ENCODE measurements around the gene NOTUM.
A peak's percentile ranks its signal among the peaks of the same experiment; 100 is the strongest.

NOTUM gene

DNA sequence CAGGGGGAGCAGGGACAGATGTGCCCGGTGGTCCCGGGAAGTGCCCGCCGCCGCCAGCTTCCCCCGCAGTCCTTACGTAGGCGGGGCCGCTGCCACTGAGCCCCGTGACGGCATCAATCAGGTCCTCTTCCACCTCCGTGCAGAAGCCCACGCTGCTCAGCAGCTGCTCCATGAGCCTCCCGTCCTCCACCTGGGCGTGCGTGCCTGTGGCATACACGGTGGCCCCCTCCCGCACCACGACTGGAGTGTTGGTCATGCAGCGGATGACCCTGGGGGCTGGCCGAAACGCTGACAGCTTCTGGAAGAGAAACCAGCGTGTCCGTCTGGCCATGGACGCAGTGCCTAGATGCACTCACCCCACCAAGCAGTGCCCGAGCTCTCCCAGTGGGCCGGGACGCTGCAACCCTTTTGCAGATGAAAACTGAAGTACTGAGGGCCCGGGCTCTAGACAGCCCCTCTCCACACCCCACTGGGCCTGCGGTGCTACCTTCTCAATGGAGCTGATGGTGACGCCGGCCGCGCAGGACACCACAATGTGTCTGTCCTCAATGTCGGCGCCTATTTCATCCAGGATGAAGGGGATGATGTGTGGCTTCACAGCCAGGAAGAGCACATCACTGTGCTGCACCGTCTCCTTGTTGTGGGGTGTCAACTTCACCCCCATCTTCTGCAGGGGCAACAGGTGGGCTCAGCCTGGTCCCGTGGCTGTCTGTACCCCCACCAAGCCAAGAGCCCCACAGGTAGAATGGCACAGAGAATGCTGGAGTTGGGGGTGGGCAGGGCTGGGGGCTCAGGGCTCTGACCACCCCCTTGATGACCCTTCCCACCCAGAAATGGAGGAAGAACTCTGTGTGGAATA is 25.9 kb downstream of the NOTUM start:
- no peak for DNase-seq

DNA sequence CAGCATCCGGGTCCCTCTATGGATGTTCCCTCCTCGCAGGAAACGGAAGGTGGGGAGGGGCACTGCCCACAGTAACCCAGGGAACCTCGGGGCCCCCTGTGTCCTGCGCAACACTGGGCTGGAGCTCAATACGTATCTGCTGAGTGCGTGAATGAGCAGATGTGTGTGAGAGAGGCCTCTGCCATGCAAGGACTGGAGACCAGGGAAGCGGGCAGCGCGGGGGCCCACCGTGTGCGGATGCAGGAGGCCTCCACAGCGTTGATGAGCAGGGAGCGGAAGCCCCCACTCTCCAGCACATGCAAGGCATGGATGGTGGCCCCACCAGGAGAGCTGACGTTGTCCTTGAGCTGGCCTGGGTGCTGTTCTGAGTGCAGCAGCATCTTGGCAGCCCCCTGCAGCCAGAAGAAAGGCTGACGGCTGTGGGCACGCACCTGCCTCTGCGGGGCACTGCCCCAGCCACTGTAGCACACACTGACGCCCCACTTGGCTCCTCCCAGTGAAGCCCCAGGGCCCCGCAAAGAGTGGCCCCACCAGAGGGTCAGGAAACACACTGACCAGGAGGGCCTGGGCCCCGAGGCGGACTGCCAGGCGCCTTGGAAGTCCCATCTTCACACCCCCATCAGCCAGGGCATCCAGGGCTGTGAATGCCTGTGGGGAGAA is 26.8 kb downstream of the NOTUM start:
- no peak for DNase-seq

DNA sequence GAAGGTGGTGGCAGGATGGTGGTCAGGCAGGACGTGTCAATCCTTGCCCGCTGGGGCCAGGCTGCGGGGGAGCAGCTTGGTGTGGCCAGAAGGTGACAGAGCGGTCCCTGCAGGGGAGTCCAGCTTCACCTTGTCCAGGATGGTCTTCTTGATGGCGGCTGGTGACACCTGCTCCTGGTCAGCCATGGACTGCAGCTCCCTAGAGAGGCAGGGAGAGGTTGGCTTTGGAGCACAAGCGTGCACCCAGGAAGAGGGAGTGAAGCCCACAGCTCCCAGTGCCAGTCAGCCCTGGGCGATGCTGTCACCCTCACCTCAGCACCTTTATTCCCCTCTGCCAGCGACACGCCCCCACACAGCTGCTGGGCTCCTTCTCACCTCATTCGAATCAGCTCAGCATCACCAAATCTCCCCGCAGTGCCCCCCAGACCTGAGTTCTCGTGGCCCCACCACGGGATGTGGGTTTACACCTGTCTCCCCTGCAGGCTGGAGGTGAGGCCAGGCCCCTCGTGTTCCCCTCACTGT is 27.7 kb downstream of the NOTUM start:
- no peak for DNase-seq

DNA sequence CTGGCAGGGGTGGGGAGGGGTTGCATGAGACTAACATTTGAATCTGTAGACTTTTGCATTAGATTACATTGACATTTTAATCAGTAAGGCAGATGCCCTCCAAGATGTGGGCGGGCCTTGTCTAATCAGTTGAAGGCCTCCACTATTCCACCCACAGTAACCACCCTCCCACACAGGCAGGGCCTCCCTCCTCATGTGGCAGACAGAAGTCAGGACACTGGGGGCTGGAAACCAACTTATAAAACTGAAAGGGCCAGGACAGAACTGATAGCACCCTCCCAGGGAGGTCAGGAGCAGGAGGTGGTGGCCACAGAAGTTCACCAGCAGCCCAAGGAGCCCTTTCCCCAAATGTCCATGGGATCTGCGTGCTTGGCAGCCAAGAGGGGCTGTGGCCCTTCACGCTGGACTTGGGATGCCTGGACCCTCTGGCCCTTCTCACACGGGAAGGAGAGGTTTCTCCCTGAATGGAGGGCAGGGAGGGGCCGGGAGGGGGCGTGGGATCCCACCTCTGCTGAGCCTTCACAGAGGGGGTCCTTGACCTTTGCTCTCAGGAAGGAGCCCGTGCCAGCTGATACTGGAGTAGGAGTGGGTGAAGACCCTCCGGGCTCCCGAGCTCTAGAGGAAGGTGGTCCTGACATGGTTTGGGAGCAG is 28.5 kb downstream of the NOTUM start:
- DNase-seq: no peak

DNA sequence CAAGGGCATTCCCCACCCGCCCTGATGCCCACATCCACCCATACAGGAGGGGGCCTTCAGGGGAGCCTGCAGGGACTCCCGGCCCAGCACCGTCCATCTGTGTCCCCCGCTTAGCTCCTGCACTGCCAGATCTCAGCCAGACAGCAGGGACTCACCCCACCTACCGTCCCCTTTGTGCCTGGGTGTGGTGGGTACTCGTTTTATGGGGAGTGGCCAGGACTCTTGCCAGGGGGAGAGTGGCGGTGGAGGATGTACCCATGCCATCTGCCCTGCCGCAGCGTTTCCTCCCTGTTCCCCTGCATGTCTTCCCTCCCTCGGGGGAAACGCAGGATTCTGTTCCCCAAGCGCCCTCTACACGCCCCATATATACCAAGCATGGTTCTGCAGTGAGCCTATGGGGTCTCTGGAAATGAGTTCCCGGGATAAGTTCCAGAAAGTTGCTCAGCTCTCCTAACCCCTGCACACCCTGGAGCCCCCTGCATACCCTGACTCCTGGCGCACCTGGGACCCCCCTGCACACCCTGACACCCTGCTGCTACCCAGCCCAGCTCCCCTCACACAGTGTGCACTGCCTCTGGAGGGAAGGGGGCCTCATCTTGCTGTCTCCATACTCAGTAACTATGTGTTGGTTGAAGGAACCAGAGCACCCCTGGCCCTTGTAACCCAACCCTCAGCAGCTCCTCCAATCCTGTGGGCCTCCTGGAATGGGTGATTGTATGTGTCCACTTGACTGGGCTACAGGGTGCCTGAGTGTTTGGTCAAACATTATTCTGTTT is 29.2 kb downstream of the NOTUM start:
- DNase-seq: no peak

DNA sequence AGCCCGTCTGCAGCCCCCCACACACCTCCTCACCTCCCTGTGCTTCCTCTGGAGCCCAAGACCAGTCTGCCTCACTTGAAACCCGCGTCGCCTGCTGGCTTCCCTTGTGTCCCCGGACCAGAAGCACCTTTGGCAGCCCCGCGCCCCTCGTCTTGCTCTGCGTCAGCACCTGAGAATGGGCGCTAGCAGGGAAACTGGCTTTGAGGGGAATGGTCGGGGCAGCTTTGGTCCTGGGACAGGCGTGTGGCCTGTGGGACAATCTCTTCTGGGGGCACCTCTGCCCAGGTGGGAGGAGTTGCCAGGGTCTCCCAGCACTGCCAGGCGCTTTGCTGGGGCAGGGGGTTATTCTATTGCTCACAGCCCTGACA is 29.8 kb downstream of the NOTUM start:
- no peak for DNase-seq

DNA sequence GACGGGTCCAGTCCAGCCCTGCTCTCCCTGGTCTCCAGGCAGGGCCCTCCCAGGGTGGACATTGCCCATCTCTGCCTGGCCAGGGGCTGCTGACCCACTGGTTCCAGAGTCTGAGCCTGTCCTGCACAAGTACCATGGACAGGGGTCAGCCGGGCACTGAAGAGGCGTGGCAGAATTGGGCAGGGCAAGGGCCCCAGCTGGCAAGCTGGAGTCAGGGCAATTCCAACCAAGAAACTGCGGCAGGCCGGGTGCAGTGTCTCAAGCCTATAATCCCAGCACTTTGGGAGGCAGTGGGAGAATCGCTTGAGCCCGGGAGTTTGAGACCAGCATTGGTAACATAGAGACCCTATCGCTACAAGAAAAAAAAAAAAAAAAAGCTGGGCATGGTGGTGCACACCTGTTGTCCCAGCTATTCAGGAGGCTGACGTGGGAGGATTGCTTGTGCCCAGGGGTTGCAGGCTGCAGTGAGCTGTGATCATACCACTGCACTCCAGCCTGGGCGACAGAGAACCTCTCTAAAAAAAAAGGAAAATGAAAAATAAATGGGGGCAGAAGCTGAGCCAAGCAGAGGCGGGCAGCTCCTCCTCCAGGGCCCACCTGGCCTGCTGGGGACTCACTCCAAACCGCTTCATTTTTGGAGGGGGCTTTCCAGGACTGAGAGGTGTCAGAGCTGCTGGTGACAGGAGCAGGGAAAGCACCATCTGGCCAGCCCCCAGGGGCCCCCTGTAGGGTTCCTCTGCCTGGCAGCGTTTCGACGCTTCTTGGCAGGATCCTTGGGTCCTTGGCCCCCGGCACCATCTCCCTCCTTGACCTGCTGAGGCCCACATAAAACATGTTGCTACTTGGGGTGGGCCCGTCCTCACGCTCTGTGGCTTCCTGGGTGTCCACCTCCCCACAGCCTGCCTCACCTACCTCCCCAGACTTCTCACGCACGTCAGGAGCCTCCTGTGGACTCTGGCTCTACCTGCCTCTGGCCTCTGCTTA is 30.6 kb downstream of the NOTUM start:
- no peak for DNase-seq

DNA sequence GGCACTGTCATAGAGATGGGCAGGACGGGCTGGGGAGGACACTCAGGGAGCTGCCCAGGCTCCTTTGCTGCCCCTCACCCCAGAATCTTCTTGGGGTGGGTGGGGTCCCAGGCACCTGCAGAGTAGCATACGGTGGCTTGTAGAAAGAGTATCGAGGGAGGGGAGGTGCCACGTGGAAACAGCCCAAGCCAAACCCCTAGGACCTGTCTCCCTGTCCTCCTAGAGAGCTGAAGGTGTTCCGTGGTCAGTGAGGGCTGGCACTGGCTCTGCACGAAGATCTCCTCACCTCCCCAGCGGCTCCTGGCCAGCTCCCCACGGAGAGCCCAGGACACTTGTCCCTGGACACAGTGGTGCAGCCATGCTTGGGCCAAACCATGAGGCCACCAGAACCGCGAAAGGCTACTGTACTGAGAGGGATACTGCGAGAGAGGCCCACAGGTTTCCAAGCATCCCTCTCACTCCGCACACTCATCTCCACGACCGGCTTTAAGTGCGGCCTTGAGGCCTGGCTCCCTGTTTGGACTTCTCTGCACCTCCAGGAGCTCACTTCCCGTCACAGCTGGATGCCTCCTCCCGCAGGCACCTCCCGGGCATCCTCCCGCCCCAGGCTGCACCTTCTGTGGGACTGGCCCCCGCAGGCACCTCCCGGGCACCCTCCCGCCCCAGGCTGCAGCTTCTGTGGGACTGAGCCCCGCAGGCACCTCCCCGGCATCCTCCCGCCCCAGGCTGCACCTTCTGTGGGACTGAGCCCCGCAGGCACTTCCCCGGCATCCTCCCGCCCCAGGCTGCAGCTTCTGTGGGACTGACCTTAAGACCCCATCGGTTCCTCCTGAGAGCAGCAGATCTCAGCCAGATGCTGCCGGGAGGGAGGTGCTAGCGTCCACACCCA is 31.5 kb downstream of the NOTUM start:
- no peak for DNase-seq

DNA sequence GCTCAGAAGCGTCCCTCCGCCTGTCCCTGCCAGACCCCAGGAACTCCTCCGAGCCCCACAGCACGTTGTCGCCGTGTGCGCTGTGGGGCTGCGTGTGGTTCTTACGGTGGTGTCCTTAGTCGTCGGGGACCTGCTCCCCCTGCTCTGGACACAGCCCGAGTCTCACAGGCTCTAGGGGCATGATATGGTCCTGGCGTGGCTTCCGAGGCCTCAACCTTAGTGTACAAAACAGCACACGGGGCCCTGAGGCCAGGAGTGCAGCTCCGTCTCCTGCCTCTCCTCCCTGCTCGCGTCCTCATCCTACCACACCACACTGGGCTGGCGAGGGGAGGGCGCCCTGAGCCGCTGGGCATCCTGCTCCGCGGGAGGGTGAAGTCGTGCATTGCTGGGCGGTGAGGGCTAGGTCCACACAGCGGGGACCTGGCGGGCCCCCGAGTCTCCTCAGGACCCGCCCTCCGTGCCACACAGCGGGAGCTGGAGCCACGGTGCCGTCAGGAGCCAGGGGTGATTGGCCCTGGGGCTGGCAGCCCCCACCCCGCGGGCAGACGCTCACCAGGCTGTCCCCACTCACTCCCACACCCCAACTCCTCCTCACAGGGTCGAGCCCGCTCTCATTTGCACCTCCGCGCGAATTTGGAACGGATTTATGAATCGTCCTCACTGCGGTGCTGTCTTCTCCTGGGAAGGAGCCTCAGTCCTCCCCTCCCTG is 32.3 kb downstream of the NOTUM start:
- no peak for DNase-seq

DNA sequence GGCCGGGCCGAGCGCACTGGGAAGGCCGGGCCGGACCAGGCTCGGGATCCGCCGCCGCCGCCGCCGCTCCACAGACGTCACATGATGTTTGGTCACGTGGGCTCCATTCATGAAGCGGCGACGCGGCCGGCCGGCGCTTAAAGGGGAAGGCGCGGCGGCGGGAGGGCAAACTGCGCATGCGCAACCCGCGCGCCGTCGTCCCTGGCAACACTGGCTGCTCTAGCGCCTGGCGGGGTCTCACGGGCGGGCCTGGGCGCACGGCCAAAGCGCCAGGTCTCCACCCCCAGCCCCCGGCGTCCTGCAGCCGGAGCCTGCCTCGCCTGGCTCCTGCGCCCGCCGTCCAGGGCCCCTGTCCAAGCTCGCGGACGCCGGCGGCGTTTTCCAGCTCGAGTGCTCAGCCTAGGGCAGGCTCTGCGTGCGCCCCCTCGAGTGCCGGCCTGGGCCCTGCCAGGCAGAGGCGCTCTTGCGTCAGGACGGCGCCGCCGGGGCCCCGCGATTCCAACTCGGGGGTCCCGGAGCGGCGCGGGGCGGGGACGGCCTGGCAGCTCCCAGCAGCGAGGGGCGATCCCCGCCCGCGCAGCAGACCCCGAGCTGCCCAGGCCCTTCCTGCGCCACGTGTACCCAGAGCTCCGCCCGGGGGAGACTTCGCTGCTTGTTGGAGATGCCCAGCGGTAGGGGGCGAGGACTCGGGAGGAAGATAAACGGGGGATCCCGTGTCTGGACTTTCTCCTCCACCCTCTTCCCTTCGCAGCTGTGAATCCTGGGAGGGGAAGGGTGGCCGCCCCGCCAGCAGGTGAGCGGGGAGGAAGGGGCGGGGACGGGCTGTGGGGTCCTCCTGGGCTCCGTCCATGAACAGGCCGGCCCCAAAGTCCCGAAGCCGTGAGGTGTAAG is 33.1 kb downstream of the NOTUM start, which contains the start of gene MAFG:
TSS of gene MAFG (minus strand) at position 83 of the 891 bp plus-strand sequence. CDS start 4,550 bp downstream, outside the sequence.
- DNase-seq: peak; percentile 74

DNA sequence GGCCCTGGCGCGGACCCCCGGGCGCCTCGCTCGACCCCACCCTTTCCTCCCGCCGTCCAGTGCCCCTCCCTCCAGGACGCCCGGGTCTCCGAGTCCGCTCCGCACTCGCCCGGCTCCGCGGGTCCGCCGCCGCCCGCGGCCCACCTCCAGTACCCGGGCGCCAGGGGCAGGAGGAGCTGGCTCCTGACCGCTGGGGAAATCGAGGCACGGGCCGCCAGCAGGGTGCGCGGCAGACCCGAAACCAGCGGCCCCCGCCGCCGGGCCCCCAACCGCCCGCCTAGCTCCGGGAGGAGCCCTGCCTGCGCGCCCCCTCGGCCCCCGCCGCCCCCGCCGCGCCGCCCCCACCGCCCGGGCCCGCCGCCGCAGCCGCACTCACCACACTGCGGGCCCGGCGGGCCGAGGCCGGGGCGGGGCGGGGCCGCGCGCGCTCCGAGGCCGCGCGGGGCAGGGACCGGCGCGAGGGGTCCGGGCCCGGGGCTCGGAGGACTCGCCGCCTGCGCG is 33.8 kb downstream of the NOTUM start:
- no peak for DNase-seq

DNA sequence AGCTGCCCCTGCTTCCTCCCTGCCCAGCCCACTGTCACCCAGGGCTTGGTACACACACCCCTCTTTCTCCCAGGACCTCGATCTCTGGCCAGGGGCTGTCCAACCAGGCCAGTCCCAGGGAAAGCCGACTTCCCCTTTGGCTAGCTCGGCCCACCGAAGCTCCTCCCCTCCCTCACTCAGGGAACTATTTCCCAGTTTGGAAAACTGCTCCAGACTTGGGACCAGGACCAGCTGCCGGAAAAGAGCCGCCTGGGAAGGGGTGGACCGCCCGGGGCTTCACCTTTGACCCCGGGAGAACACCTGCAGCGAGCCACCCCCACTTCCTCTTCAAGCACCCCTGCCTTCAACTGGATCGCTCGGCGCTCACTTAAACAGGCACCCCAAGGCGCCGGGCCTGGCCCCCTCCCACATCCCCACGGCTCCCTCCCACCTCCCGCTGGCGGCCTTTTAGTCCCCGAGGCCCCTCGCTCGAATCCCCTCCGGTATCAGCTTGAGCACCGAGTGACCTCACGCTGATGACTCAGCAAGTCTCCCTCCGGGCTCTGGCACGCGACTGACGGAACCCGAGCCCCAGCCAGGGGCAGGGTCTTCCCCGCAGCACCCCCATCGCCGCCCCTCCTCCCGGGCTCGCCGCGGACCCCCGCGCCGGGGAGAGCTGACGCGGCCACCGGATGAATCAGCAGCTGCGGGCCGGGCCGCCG is 34.4 kb downstream of the NOTUM start:
- no peak for DNase-seq

DNA sequence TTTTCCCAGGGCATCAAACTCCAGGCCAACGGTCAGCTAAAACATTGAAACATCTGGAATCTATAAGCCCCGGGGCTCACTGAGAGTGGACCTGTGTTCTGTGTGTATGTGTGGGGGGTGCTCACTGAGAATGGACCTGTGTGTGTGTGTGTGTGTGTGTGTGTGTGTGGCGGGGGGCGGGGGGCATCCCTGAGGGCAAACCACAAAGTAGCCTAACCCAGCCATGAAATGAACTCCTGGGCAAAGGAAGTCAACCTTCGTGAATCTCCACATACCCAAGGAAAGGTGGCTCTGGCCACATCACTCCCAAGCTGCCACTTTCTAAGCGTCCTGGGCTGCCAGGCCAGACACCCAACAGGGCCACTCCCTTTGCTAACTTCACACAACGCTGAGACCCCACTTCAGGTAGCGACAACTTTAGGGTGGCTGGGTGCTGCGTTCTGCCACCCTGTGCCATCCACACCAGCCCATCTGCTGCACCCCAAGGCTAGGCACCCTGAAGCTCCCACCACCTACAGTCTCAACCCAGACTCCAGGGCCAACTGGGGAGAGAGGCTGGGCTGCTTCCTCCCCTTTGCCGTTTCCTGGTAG is 35.0 kb downstream of the NOTUM start:
- no peak for DNase-seq

DNA sequence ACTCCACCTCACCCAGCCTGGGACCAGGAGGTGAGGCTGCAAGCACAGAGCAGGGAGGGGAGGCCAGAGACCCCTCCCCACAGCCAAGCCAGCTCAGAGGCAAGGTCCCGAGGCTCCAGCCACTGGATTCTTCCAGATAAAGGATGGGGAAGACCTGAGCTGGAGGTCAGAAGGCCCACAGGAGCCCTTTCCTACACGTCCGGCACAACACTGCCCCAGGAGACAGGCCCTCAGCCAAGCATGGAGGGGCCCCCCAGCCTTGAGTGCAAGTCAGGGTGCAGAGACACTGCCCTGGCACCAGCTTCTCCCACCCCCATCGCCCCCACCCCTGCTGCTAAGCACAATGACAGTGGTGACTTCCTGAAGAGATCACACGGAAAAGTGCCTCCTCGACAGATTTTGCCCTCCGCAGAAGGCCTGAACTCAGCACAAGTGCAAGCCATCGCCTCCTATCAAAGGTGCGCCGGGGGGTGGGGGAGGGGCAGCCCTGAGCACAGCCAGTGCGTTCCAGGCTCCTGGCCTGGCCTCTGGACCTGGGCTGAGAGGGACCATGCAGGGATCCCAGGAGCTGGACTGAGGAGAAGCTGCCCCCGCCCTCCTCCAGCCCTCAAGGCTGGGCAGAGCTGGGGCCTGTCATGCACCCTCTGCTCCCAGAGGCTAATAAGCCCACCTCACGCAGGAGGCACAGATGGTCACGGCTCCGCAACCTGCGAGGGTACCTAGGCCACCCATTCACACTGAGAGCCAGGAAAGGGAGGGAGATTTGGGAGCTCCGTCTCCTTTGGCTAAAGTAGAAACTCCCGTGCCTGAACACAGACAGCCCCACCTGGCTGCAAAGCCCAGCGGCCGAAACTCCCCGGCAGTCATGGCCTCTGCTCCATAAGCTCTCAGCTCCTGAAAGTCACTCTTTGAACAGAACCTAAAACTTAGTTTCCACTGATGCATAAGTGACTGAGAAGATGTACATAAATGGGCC is 36.1 kb downstream of the NOTUM start:
- no peak for DNase-seq

DNA sequence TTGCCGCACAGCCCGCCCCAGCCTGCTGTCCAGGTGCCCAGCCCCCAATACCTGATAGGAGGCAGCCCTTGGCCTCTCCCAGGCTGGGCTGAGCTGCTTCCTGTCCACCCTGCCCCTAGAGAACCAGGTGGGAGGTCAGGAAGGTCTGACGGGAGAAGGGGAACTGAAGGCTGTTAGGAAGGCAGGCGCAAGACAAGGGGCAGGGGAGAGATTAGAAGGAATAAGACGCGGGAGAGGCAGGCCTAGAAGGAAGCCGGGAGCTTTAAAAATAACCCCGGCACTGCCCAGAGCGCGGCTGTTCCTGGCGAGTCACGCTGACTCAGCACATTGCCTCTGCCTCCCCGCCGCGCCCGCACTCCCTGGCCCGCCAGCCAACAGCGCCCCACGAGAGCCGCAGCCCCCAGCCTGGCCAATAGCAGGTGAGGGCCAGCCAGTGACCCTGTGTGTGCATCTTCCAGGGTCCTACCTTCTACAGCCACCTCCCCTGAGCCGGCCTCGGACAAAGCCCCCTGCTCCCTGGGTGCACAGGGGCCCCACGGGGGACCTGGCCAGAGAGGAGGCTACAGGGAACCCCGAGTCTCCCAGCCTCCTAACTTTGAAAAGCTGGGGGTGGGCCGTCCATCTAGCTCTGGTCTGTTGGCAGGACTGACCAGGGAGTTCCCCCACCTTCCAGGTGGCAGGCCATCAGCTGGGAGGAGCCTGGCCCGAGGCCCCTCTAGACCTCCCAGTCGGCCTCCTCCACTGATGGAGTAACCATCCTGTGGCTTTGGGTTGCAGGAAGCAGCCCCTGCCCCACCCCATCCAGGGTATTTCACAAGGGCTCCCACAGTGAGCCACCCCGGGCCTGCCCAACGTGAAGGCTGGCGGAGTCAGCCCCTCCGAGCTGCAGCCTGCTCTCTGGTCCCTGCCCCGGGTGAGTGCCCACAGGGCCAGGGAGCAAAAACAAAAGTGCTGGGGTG is 37.4 kb downstream of the NOTUM start:
- no peak for DNase-seq

Data from DMS79 treated with DMSO at 0.1 percent for 48 hours (cell line).